IMR-90 (cell line): ENCODE data around the gene TBC1D9B. TPM values are rescaled to one million over a fixed set of nuclear protein-coding genes. Genes with fewer than 3 reads are reported as not detected.

Source experiments
- ATAC-seq: fragments of 200-7000 bp; cut with Tn5 transposase; 2 replicates; pipeline ENCODE4 v1.9.1; 2020; ENCODE audit warnings: low read depth, mild to moderate bottlenecking, moderate library complexity
- BruUV-seq: library from RNA; stranded (reverse); fragments of 400-500 nt; replicated peaks from 2 replicates; lab custom pipeline; 2021; lab: Mats Ljungman, UMichigan
- CTCF ChIA-PET: fragments of 300-600 bp; formaldehyde crosslinking; extraction: SDS; loops from one replicate; lab custom pipeline; 2021; ENCODE audit warnings: antibody characterized with exemption; lab: Yijun Ruan, JAX
- POLR2A ChIA-PET: fragments of 300-600 bp; sonication (Branson Sonifier 250); formaldehyde crosslinking; loops from one replicate; lab custom pipeline; 2022; ENCODE audit warnings: antibody characterized with exemption; ENCODE audit not compliant: unreplicated experiment; lab: Charles Lee
- DNase-seq: peaks from one replicate; pipeline ENCODE4 v3.0.0; 2013
- H2AFZ ChIP-seq: replicated peaks from 2 replicates; pipeline ENCODE3; 2013; ENCODE audit warnings: low read length, mild to moderate bottlenecking; ENCODE audit not compliant: poor library complexity
- H2AK5ac ChIP-seq: 2 replicates; pipeline ENCODE4 v1.6.1; 2013; ENCODE audit warnings: low read depth, low read length, inconsistent platforms
- H2AK9ac ChIP-seq: replicated peaks from 2 replicates; pipeline ENCODE3; 2013; ENCODE audit warnings: mild to moderate bottlenecking, low read depth, low read length, moderate library complexity; ENCODE audit not compliant: poor library complexity
- H2BK120ac ChIP-seq: 2 replicates; pipeline ENCODE4 v1.6.1; 2013; ENCODE audit warnings: low read depth, low read length, inconsistent platforms
- H2BK15ac ChIP-seq: 3 replicates; pipeline ENCODE4 v1.6.1; 2013; ENCODE audit warnings: low read depth, low read length, inconsistent platforms
- H2BK20ac ChIP-seq: 2 replicates; pipeline ENCODE4 v1.6.1; 2013; ENCODE audit warnings: low read depth, mild to moderate bottlenecking, inconsistent platforms, low read length, moderate library complexity
- H2BK5ac ChIP-seq: 2 replicates; pipeline ENCODE4 v1.6.1; 2013; ENCODE audit warnings: mild to moderate bottlenecking, low read depth, low read length, inconsistent platforms; ENCODE audit not compliant: poor library complexity, severe bottlenecking
- H3K14ac ChIP-seq: replicated peaks from 2 replicates; pipeline ENCODE4 v1.6.1; 2013; ENCODE audit warnings: low read depth, low read length, inconsistent platforms
- H3K18ac ChIP-seq: 2 replicates; pipeline ENCODE4 v1.6.1; 2013; ENCODE audit warnings: low read depth, low read length, control low read depth
- H3K23ac ChIP-seq: 2 replicates; pipeline ENCODE4 v1.6.1; 2013; ENCODE audit warnings: low read depth, low read length, inconsistent platforms
- H3K27ac ChIP-seq: 2 replicates; pipeline ENCODE4 v1.5.1; 2013; ENCODE audit warnings: mild to moderate bottlenecking, control low read depth, low read length; ENCODE audit not compliant: insufficient read depth
- H3K27me3 ChIP-seq: 2 replicates; pipeline ENCODE4 v1.6.1; 2013; ENCODE audit warnings: low read length; ENCODE audit not compliant: control insufficient read depth, insufficient read depth
- H3K36me3 ChIP-seq: 2 replicates; pipeline ENCODE4 v1.6.1; 2013; ENCODE audit warnings: low read length, mixed read lengths; ENCODE audit not compliant: control insufficient read depth, insufficient read depth
- H3K4ac ChIP-seq: 2 replicates; pipeline ENCODE4 v1.6.1; 2013; ENCODE audit warnings: low read depth, low read length, inconsistent platforms
- H3K4me1 ChIP-seq: 2 replicates; pipeline ENCODE4 v1.6.1; 2013; ENCODE audit warnings: low read length, mixed read lengths; ENCODE audit not compliant: control insufficient read depth, insufficient read depth
- H3K4me2 ChIP-seq: 2 replicates; pipeline ENCODE4 v1.6.1; 2013; ENCODE audit warnings: low read depth, mild to moderate bottlenecking, control low read depth, low read length, moderate library complexity
- H3K4me3 ChIP-seq: 2 replicates; pipeline ENCODE4 v1.5.1; 2013; ENCODE audit warnings: low read depth, mild to moderate bottlenecking, control low read depth, low read length, moderate library complexity; ENCODE audit not compliant: insufficient read depth
- H3K56ac ChIP-seq: 2 replicates; pipeline ENCODE4 v1.6.1; 2013; ENCODE audit warnings: low read length, inconsistent platforms; ENCODE audit not compliant: insufficient read depth; ENCODE audit errors: extremely low read depth
- H3K79me1 ChIP-seq, 2 experiments: 2 replicates each; pipeline ENCODE4 v1.6.1; 2013; ENCODE audit warnings: low read length in 2 of 2, inconsistent platforms in 1 of 2, low read depth in 1 of 2
- H3K9ac ChIP-seq: 2 replicates; pipeline ENCODE4 v1.6.1; 2013; ENCODE audit warnings: low read depth, low read length, control low read depth
- H3K9me1 ChIP-seq: 2 replicates; pipeline ENCODE4 v1.6.1; 2013; ENCODE audit warnings: low read length, inconsistent platforms; ENCODE audit not compliant: insufficient read depth
- H3K9me3 ChIP-seq: 2 replicates; pipeline ENCODE4 v1.6.1; 2013; ENCODE audit warnings: low read length; ENCODE audit not compliant: control insufficient read depth, insufficient read depth
- H4K20me1 ChIP-seq: 2 replicates; pipeline ENCODE4 v1.6.1; 2013; ENCODE audit warnings: low read length, inconsistent platforms; ENCODE audit not compliant: insufficient read depth
- H4K5ac ChIP-seq: 2 replicates; pipeline ENCODE4 v1.6.1; 2013; ENCODE audit warnings: mild to moderate bottlenecking, low read depth, low read length, control low read depth
- H4K8ac ChIP-seq, 2 experiments: 2 replicates each; pipeline ENCODE4 v1.6.1; 2013; ENCODE audit warnings: low read depth in 2 of 2, low read length in 2 of 2, control low read depth in 1 of 2, inconsistent platforms in 1 of 2
- H4K91ac ChIP-seq: 2 replicates; pipeline ENCODE4 v1.6.1; 2013; ENCODE audit warnings: low read depth, low read length, inconsistent platforms; ENCODE audit not compliant: insufficient read depth
- CEBPB ChIP-seq: IDR thresholded peaks from 2 replicates; pipeline ENCODE4 v1.6.1; 2012; ENCODE audit warnings: low read depth, low read length, improper control_type of control experiment
- CHD1 ChIP-seq: IDR thresholded peaks from 2 replicates; pipeline ENCODE4 v1.6.1; 2012; ENCODE audit warnings: low read depth, low read length, improper control_type of control experiment
- FOS ChIP-seq: fragments of 150-350 bp; IDR thresholded peaks from 2 replicates; pipeline ENCODE4 v1.6.1; 2016; ENCODE audit warnings: low read depth, low read length
- POLR2A ChIP-seq: IDR thresholded peaks from 2 replicates; pipeline ENCODE4 v1.6.1; 2012; ENCODE audit warnings: mild to moderate bottlenecking, low read depth, low read length
- WGBS, 2 experiments: methylation state at CpG; one replicate each; pipeline versions ENCODE4 v1.1.5 to v1.1.7; 2013; ENCODE audit warnings: missing lambda C conversion rate in 2 of 2; ENCODE audit not compliant: insufficient read length in 1 of 2; ENCODE audit errors: extremely low coverage in 2 of 2; 5-methylcytosine and 5-hydroxymethylcytosine counted together
- dilution Hi-C: fragments of 300-500 bp; cut with HindIII; formaldehyde crosslinking; loops from one replicate; pipeline ENCODE4 v1.14.3; 2018; ENCODE audit warnings: low sequenced_read_pairs; ENCODE audit not compliant: unreplicated experiment
- in situ Hi-C: fragments of 300-500 bp; cut with MboI; formaldehyde crosslinking; loops from 3 replicates; pipeline ENCODE4 v1.14.3; 2019; ENCODE audit warnings: low sequenced_read_pairs, inconsistent platforms, mixed read lengths
- intact Hi-C: fragments of 100-400 bp; cut with micrococcal nuclease; formaldehyde crosslinking; loops from 2 replicates; pipeline ENCODE4 v1.10.0; 2022
- polyA plus RNA-seq, 3 experiments: library from polyadenylated mRNA; depleted of rRNA; stranded (reverse); fragments of >200 nt; gene quantifications; 2 replicates each; pipeline ENCODE4 v1.2.3, GENCODE V29; 2012; ENCODE audit warnings: low replicate concordance in 1 of 3
- total RNA-seq: library from RNA; depleted of rRNA; stranded (reverse); fragments of >200 nt; gene quantifications from 2 replicates; pipeline ENCODE4 v1.2.3, GENCODE V29; 2012
- TF ChIP-seq, protein P1 (sequence below): fragments of 150-350 bp; IDR thresholded peaks from 2 replicates; pipeline ENCODE4 v1.6.1; 2017; ENCODE audit warnings: mild to moderate bottlenecking, antibody characterized with exemption, low read length, low read depth

The TBC1D9B gene
- total and polyA plus RNA-seq, 2 of the 4 experiments (the other 2 are of a cell fraction), result 58.6 to 78.1 TPM

DNA sequence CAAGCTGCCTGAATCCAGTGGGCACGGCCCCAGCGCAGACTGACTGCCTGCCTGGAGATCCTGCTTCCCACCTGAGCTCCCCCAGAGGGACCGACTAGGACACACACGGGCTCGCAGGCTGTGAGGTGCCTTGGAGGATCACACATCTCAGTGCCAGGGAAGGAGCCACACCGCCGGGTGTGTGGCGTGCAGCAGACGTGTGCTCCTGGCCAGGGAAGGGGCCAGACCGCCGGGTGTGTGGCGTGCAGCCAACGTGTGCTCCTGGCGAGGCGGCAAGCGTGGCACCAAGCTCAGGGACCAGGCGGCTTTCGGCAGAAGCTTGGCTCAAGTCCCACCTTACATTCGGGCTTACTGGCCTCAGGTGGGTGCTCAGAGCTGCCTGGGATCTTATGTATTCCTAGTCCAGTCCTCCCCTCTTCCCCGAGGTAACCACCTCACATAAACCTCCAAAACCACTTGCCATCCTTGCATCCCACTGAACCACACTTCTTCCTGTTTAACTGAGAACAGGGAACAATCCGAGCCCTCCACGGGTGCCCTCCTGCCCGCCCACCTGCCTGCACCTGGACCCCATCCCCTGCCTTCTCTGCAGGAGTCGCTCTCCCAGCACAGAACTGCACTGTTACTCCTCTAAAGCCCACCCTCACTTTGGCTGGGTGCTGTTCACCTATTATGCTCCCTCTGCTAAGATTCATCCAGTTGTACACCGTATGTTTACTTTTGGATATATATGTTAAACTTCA, 26.7 kb downstream of the TBC1D9B start:
- Histone ChIP-seq H3K79me1 (peaks cover 5 to 6% of the 10 kb centered on the region in 2 experiments), H2AK5ac (no peak overlapping the region), H3K27ac (no peak overlapping the region), H2BK15ac (no peak overlapping the region), H4K8ac (no peak overlapping the region), H3K36me3 (peaks cover 57% of the 10 kb centered on the region), H2BK120ac (no peak overlapping the region), H3K4me3 (no peak overlapping the region), H3K18ac (no peak overlapping the region), H3K23ac (no peak overlapping the region), H3K9me3 (peaks cover 11% of the 10 kb centered on the region), H4K20me1 (no peaks in the 10 kb centered on the region), H3K9ac (no peak overlapping the region), H3K4me2 (no peak overlapping the region), H2BK20ac (no peak overlapping the region), H3K56ac (no peak overlapping the region), H3K4ac (no peak overlapping the region), H4K91ac (no peak overlapping the region), H3K4me1 (no peaks in the 10 kb centered on the region), H2AK9ac (no peak overlapping the region), H3K14ac (no peak overlapping the region), H2AFZ (no peak overlapping the region), H2BK5ac (no peak overlapping the region), H4K5ac (no peak overlapping the region), H3K27me3 (no peaks in the 10 kb centered on the region), H3K9me1 (no peaks in the 10 kb centered on the region)
- ChIA-PET CTCF (interaction anchor here (0.6 kb wide), 1 partner anchor 21 kb away, joined by 4 read pairs; no protein-coding TSS in a partner anchor), POLR2A (no interaction called here)
- no TSS peak for BruUV-seq
- DNase-seq (no peak), ATAC-seq (no peak)
- intact Hi-C loops, result no loop called here
- TF ChIP-seq, protein P1, sequence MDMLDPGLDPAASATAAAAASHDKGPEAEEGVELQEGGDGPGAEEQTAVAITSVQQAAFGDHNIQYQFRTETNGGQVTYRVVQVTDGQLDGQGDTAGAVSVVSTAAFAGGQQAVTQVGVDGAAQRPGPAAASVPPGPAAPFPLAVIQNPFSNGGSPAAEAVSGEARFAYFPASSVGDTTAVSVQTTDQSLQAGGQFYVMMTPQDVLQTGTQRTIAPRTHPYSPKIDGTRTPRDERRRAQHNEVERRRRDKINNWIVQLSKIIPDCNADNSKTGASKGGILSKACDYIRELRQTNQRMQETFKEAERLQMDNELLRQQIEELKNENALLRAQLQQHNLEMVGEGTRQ, result no peak
- TF ChIP-seq CHD1, result no peak
- no peak for TF ChIP-seq POLR2A
- no peak for TF ChIP-seq CEBPB
- no peak for TF ChIP-seq FOS
- dilution Hi-C loops, result no loop called here
- in situ Hi-C loops, result no loop called here
- 88% methylated on average over 17 of the region's 25 CpGs; no CpG with 5 or more reads in 1 of the 2 experiments for WGBS, 2 experiments
